ENCODE results near the gene ACP2.

DNA sequence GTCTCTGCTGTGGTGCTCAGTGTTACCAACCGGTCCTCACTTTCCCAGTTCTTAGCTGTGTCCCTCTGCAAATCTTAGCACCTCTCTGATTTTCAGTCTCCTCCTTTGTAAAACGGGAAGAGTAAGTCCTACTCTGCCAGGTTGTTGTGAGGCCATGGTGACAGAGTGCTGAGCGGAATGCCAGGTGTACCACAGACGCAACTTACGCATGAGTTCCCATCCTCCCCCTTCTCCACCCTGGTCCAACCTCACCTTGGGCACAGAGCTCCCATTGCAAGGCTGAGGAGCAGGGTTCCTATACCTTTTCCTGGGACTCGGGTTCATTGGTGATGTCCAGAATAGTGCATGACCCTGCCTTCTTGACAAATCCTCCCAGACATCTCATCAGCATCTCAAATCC is 41.2 kb downstream of the ACP2 start:
- TF ChIP-seq POLR2AphosphoS5 (IDR thresholded peaks at IDR 0.05; ENCODE audit: low read depth, low read length) (no peak), POLR2A (IDR thresholded peaks at IDR 0.05; ENCODE audit: low read depth, low read length) (no peak), TAF1 (IDR thresholded peaks at IDR 0.05; ENCODE audit: borderline replicate concordance, low read depth, low read length) (no peak)
